ENCODE data around the gene PHACTR2.
"Not testable (repeated sequence)": the region's sequence is repeated elsewhere in the genome, so short reads cannot be mapped to it uniquely, and the experiment has no call there.

The PHACTR2 gene

DNA sequence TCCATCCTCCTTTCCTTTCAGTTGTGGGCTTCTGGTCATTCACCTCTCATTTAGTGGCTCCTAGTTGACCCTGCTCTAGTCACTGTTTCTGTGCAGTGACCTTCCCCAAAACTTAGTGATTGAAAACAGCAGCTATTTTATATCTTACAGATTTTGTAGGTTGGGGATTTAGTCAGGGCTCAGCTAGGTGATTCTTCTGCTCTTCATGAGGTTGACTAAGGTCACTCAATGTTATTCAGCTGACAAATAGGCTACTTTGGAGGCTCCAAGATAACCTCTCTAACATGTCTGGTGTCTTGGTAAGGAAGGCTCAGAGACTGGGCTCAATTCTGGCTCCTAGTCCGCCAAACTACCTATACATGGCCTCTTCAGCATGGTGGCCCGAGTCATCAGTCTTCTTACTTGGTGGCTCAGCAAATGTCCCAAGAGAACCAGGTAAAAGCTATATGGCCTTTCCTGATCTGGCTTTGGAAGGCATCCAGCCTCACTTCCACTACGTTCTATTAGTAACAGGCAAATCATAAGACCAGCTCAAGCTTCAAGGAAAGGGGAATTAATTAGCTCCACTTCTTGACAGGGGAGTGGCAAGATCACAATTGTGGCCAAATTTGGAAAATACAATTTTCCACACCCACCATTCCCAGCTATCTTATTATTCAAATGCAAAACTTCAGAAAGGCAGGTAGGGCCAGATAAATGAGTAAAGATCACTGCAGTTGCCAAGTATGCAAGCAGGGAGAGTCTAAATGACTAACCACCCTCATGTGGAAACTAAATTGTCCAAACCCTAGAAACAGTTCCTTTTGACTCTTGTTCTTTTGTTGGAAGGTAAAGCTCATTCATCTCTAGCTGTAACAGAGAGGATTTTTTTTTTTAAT is 114.9 kb downstream of the PHACTR2 start:
- Histone ChIP-seq H3K18ac (ENCODE audit: low read length) (no peak overlapping the region), H2BK15ac (ENCODE audit: low read length) (no peak overlapping the region), H3K14ac (ENCODE audit: low read length) (no peak overlapping the region), H3K4me2 (ENCODE audit: insufficient read depth, low read length, poor library complexity, severe bottlenecking) (no peak overlapping the region), H3K9me3 (replicated peaks in 1 of 2; ENCODE audit: control insufficient read depth in 2 of 2, insufficient read depth in 1 of 2, low read depth in 1 of 2, low read length in 2 of 2) (no peaks in the 10 kb centered on the region), H3K79me1 (ENCODE audit: low read depth, low read length) (no peaks in the 10 kb centered on the region), H2BK120ac (ENCODE audit: low read depth, low read length) (no peak overlapping the region), H2AK5ac (ENCODE audit: low read depth, low read length) (no peak overlapping the region), H3K4me3 (ENCODE audit: low read length in 2 of 2) (no peak overlapping the region), H3K36me3 (replicated peaks in 1 of 2; ENCODE audit: control insufficient read depth in 2 of 2, insufficient read depth in 2 of 2, low read length in 2 of 2) (peaks cover 0 to 46% of the 10 kb centered on the region in 2 donors), H3K27ac (replicated peaks; ENCODE audit: low read length) (no peak overlapping the region), H4K8ac (ENCODE audit: low read depth, low read length) (no peak overlapping the region), H3K4ac (ENCODE audit: low read length) (no peak overlapping the region), H3K9ac (ENCODE audit: low read depth, low read length, poor library complexity) (no peak overlapping the region), H3K27me3 (ENCODE audit: control insufficient read depth in 3 of 3, insufficient read depth in 3 of 3, low read depth in 1 of 3, low read length in 3 of 3) (no peaks in the 10 kb centered on the region), H3K4me1 (ENCODE audit: control insufficient read depth in 2 of 2, insufficient read depth in 1 of 2, low read depth in 1 of 2, low read length in 2 of 2) (no peaks in the 10 kb centered on the region), H3K23ac (ENCODE audit: low read depth, low read length, poor library complexity) (no peak overlapping the region), H2AFZ (ENCODE audit: low read length) (no peak overlapping the region), H2BK12ac (ENCODE audit: low read length) (no peak overlapping the region), H2BK5ac (ENCODE audit: low read length) (no peak overlapping the region), H4K91ac (ENCODE audit: low read depth, low read length, poor library complexity) (no peak overlapping the region)
- WGBS, 2 donors (ENCODE audit: extremely low coverage in 2 of 2, insufficient read length in 2 of 2, insufficient replicate concordance in 1 of 2), result no CpG with 5 or more reads among the region's 3 CpGs
- DNase-seq (ENCODE audit: low spot score), result no peak

GRCh38 chr6:143793280-143793619 is 115.5 kb downstream of the PHACTR2 start:
- Histone ChIP-seq H3K23ac (ENCODE audit: low read depth, low read length, poor library complexity) (no peak overlapping the region), H3K14ac (ENCODE audit: low read length) (no peak overlapping the region), H2BK12ac (ENCODE audit: low read length) (no peak overlapping the region), H3K27ac (replicated peaks; ENCODE audit: low read length) (no peak overlapping the region), H2AK5ac (ENCODE audit: low read depth, low read length) (no peak overlapping the region), H2BK120ac (ENCODE audit: low read depth, low read length) (no peak overlapping the region), H3K4me1 (ENCODE audit: control insufficient read depth in 2 of 2, insufficient read depth in 1 of 2, low read depth in 1 of 2, low read length in 2 of 2) (no peaks in the 10 kb centered on the region), H3K27me3 (ENCODE audit: control insufficient read depth in 3 of 3, insufficient read depth in 3 of 3, low read depth in 1 of 3, low read length in 3 of 3) (no peaks in the 10 kb centered on the region), H4K91ac (ENCODE audit: low read depth, low read length, poor library complexity) (no peak overlapping the region), H4K8ac (ENCODE audit: low read depth, low read length) (no peak overlapping the region), H2BK15ac (ENCODE audit: low read length) (no peak overlapping the region), H3K4ac (ENCODE audit: low read length) (no peak overlapping the region), H3K4me2 (ENCODE audit: insufficient read depth, low read length, poor library complexity, severe bottlenecking) (no peak overlapping the region), H3K18ac (ENCODE audit: low read length) (no peak overlapping the region), H2BK5ac (ENCODE audit: low read length) (no peak overlapping the region), H3K9me3 (replicated peaks in 1 of 2; ENCODE audit: control insufficient read depth in 2 of 2, insufficient read depth in 1 of 2, low read depth in 1 of 2, low read length in 2 of 2) (no peaks in the 10 kb centered on the region), H3K9ac (ENCODE audit: low read depth, low read length, poor library complexity) (no peak overlapping the region), H2AFZ (ENCODE audit: low read length) (no peak overlapping the region), H3K79me1 (ENCODE audit: low read depth, low read length) (no peaks in the 10 kb centered on the region), H3K4me3 (ENCODE audit: low read length in 2 of 2) (no peak overlapping the region), H3K36me3 (replicated peaks in 1 of 2; ENCODE audit: control insufficient read depth in 2 of 2, insufficient read depth in 2 of 2, low read length in 2 of 2) (peaks cover 0 to 46% of the 10 kb centered on the region in 2 donors)
- DNase-seq (ENCODE audit: low spot score), result no peak

DNA sequence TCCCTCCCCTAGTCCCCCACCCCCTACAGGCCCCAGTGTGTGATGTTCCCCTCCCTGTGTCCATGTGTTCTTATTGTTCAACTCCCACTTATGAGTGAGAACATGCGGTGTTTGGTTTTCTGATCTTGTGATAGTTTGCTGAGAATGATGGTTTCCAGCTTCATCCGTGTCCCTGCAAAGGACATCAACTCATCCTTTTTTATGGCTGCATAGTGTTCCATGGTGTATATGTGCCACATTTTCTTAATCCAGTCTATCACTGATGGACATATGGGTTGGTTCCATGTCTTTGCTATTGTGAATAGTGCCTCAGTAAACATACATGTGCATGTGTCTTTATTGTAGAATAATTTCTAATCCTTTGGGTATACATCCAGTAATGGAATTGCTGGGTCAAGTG is 118.8 kb downstream of the PHACTR2 start:
- no CpG with 5 or more reads among the region's 2 CpGs for WGBS, 2 donors (ENCODE audit: extremely low coverage in 2 of 2, insufficient read length in 2 of 2, insufficient replicate concordance in 1 of 2)

DNA sequence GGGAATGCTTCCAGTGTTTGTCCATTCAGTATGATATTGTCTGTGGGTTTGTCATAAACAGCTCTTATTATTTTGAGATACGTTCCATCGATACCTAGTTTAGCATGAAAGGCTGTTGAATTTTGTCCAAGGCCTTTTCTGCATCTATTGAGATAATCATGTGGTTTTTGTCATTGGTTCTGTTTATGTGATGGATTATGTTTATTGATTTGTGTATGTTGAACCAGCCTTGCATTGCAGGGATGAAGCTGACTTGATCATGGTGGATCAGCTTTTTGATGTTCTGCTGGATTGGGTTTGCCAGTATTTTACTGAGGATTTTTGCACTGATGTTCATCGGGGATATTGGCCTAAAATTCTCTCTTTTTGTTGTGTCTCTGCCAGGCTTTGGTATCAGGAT is 120.7 kb downstream of the PHACTR2 start:
- no CpG with 5 or more reads among the region's 3 CpGs for WGBS, 2 donors (ENCODE audit: extremely low coverage in 2 of 2, insufficient read length in 2 of 2, insufficient replicate concordance in 1 of 2)
- H3K14ac ChIP-seq (ENCODE audit: low read length); H3K27me3 ChIP-seq (ENCODE audit: control insufficient read depth in 3 of 3, insufficient read depth in 3 of 3, low read depth in 1 of 3, low read length in 3 of 3); H2BK15ac ChIP-seq (ENCODE audit: low read length); H2BK12ac ChIP-seq (ENCODE audit: low read length); H3K79me1 ChIP-seq (ENCODE audit: low read depth, low read length); H3K9ac ChIP-seq (ENCODE audit: low read depth, low read length, poor library complexity); H3K36me3 ChIP-seq (replicated peaks in 1 of 2; ENCODE audit: control insufficient read depth in 2 of 2, insufficient read depth in 2 of 2, low read length in 2 of 2); H2BK5ac ChIP-seq (ENCODE audit: low read length); H2AFZ ChIP-seq (ENCODE audit: low read length); H4K8ac ChIP-seq (ENCODE audit: low read depth, low read length); H3K9me3 ChIP-seq (replicated peaks in 1 of 2; ENCODE audit: control insufficient read depth in 2 of 2, insufficient read depth in 1 of 2, low read depth in 1 of 2, low read length in 2 of 2); H4K91ac ChIP-seq (ENCODE audit: low read depth, low read length, poor library complexity); H3K4me1 ChIP-seq (ENCODE audit: control insufficient read depth in 2 of 2, insufficient read depth in 1 of 2, low read depth in 1 of 2, low read length in 2 of 2); H3K18ac ChIP-seq (ENCODE audit: low read length); H2AK5ac ChIP-seq (ENCODE audit: low read depth, low read length); H3K4me2 ChIP-seq (ENCODE audit: insufficient read depth, low read length, poor library complexity, severe bottlenecking); H3K23ac ChIP-seq (ENCODE audit: low read depth, low read length, poor library complexity); H3K27ac ChIP-seq (replicated peaks; ENCODE audit: low read length); H3K4ac ChIP-seq (ENCODE audit: low read length); H3K4me3 ChIP-seq (ENCODE audit: low read length in 2 of 2); DNase-seq (ENCODE audit: low spot score); H2BK120ac ChIP-seq (ENCODE audit: low read depth, low read length): not testable (repeated sequence)

More for the DNA sequence above, 118.8 kb downstream of the PHACTR2 start:
- not testable (repeated sequence) for H3K14ac ChIP-seq (ENCODE audit: low read length); H3K4me3 ChIP-seq (ENCODE audit: low read length in 2 of 2); H4K91ac ChIP-seq (ENCODE audit: low read depth, low read length, poor library complexity); H4K8ac ChIP-seq (ENCODE audit: low read depth, low read length); H3K9me3 ChIP-seq (replicated peaks in 1 of 2; ENCODE audit: control insufficient read depth in 2 of 2, insufficient read depth in 1 of 2, low read depth in 1 of 2, low read length in 2 of 2); H3K79me1 ChIP-seq (ENCODE audit: low read depth, low read length); H3K9ac ChIP-seq (ENCODE audit: low read depth, low read length, poor library complexity); H3K27ac ChIP-seq (replicated peaks; ENCODE audit: low read length); H2BK120ac ChIP-seq (ENCODE audit: low read depth, low read length); H2BK12ac ChIP-seq (ENCODE audit: low read length); H3K4ac ChIP-seq (ENCODE audit: low read length); H2AFZ ChIP-seq (ENCODE audit: low read length); DNase-seq (ENCODE audit: low spot score); H3K18ac ChIP-seq (ENCODE audit: low read length); H2BK15ac ChIP-seq (ENCODE audit: low read length); H2BK5ac ChIP-seq (ENCODE audit: low read length); H3K4me1 ChIP-seq (ENCODE audit: control insufficient read depth in 2 of 2, insufficient read depth in 1 of 2, low read depth in 1 of 2, low read length in 2 of 2); H3K27me3 ChIP-seq (ENCODE audit: control insufficient read depth in 3 of 3, insufficient read depth in 3 of 3, low read depth in 1 of 3, low read length in 3 of 3); H3K4me2 ChIP-seq (ENCODE audit: insufficient read depth, low read length, poor library complexity, severe bottlenecking); H2AK5ac ChIP-seq (ENCODE audit: low read depth, low read length); H3K23ac ChIP-seq (ENCODE audit: low read depth, low read length, poor library complexity)
- peaks cover 0 to 18% of the 10 kb centered on the region in 2 donors for H3K36me3 ChIP-seq (replicated peaks in 1 of 2; ENCODE audit: control insufficient read depth in 2 of 2, insufficient read depth in 2 of 2, low read length in 2 of 2)
